Esophagus squamous epithelium (tissue), 5 donors: ENCODE results near the gene EDA. TPM values are rescaled to one million over a fixed set of nuclear protein-coding genes. Genes with fewer than 3 reads are reported as not detected.

Source experiments
- DNase-seq: peaks from one replicate; lab custom pipeline; 2025; lab: John Stamatoyannopoulos, UW
- H3K27ac ChIP-seq, 4 donors: fragments of 200-600 bp; sonication (generic); one replicate each; pipeline ENCODE4 v1.5.1; 2016 to 2019; ENCODE audit warnings: mild to moderate bottlenecking in 1 of 4
- H3K27me3 ChIP-seq, 4 donors: fragments of 200-600 bp; sonication (generic); 1 replicate in 3 of 4; 2 replicates in 1 of 4; pipeline versions ENCODE4 v1.5.1 to v1.6.0; 2017 to 2021; ENCODE audit warnings: antibody characterized with exemption in 1 of 4
- H3K36me3 ChIP-seq, 3 donors: fragments of 200-600 bp; sonication (generic); one replicate each; pipeline ENCODE4 v1.5.1; 2016 to 2019
- H3K4me1 ChIP-seq, 3 donors: fragments of 200-600 bp; sonication (generic); one replicate each; pipeline ENCODE4 v1.5.1; 2017 to 2019
- H3K4me3 ChIP-seq, 4 donors: fragments of 200-600 bp; sonication (generic); 1 replicate in 3 of 4; 2 replicates in 1 of 4; pipeline ENCODE4 v1.5.1; 2016 to 2019; ENCODE audit warnings: mild to moderate bottlenecking in 2 of 4, moderate library complexity in 1 of 4
- H3K9me3 ChIP-seq, 3 donors: fragments of 200-600 bp; sonication (generic); one replicate each; pipeline ENCODE4 v1.5.1; 2016 to 2019
- POLR2A ChIP-seq, 4 donors: fragments of 450-650 bp; IDR thresholded peaks; one replicate each; pipeline ENCODE4 v1.6.1; 2017; ENCODE audit warnings: antibody characterized with exemption in 4 of 4, mild to moderate bottlenecking in 4 of 4, moderate library complexity in 3 of 4
- WGBS, 2 donors: methylation state at CpG; one replicate each; pipeline ENCODE4 v1.1.5; 2018; 5-methylcytosine and 5-hydroxymethylcytosine counted together
- intact Hi-C: fragments of 100-400 bp; cut with DNase I; formaldehyde crosslinking; loops from one replicate; pipeline ENCODE4 v1.15.0; 2022
- total RNA-seq, 4 donors: library from RNA; depleted of rRNA; stranded (reverse); fragments of >200 nt; gene quantifications; one replicate each; pipeline ENCODE4 v1.1.0, GENCODE V29; 2016
- TF ChIP-seq, protein P1 (sequence below), 6 experiments: fragments of 450-650 bp in 4 of 6; fragments of 200-600 bp in 2 of 6; sonication (generic) in 2 of 6; IDR thresholded peaks; one replicate each; pipeline ENCODE4 v1.5.1; 2016 to 2019; ENCODE audit warnings: antibody characterized with exemption in 6 of 6, mild to moderate bottlenecking in 4 of 6, moderate library complexity in 4 of 6
- donor health status: DM: yes; HTN: yes; CAD: no.

The EDA gene
- total RNA-seq, 4 donors from 2014 or later, result 1.5 to 2.9 (median 2.4) TPM

DNA sequence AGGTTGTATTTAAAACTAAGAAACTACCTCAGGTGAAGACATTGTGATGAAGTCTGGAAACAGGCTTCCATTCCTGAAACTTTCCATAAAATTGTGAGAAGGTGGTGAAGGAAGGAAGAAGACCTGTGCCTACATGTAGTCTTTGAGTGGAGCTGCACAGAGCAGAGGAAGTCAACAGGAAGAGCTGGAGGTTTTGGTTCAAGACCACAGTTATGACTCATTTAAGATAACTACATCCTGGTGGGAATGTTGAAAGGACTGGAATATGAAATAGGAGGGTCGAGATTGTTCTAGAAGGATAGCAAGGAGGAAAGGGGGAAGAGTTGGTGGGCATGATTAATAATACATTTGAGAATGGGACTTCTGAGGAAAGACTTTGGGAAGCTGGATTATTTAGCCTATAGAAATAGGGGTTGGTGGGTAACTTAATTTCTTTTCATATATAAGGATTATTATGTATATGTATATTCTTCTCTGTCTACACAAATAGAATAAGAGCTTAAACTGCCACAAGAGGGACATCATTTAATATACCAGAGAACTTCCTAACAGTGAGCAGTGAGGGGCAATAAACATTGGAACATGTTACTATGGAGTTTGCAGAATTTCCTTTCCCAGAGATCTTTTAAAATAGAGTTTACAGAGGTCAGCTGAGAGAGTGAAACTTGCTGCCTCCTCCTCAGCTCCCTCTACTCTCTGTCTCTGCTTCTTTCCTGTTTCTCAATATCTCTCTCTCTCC lies 410.4 kb downstream of the EDA start:
- Histone ChIP-seq H3K4me3 (no peak overlapping the region), H3K27me3 (no peaks in the 10 kb centered on the region), H3K36me3 (no peaks in the 10 kb centered on the region), H3K4me1 (no peaks in the 10 kb centered on the region), H3K27ac (no peak overlapping the region), H3K9me3 (no peaks in the 10 kb centered on the region)
- WGBS, 2 donors, result 35 to 38% methylated on average over 1 of the region's 1 CpG
- no peak for TF ChIP-seq POLR2A (IDR thresholded peaks at IDR 0.05)
- TF ChIP-seq, protein P1, sequence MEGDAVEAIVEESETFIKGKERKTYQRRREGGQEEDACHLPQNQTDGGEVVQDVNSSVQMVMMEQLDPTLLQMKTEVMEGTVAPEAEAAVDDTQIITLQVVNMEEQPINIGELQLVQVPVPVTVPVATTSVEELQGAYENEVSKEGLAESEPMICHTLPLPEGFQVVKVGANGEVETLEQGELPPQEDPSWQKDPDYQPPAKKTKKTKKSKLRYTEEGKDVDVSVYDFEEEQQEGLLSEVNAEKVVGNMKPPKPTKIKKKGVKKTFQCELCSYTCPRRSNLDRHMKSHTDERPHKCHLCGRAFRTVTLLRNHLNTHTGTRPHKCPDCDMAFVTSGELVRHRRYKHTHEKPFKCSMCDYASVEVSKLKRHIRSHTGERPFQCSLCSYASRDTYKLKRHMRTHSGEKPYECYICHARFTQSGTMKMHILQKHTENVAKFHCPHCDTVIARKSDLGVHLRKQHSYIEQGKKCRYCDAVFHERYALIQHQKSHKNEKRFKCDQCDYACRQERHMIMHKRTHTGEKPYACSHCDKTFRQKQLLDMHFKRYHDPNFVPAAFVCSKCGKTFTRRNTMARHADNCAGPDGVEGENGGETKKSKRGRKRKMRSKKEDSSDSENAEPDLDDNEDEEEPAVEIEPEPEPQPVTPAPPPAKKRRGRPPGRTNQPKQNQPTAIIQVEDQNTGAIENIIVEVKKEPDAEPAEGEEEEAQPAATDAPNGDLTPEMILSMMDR (IDR thresholded peaks at IDR 0.05), result no peak
- no peak for DNase-seq
- intact Hi-C loops, result no loop called here

DNA sequence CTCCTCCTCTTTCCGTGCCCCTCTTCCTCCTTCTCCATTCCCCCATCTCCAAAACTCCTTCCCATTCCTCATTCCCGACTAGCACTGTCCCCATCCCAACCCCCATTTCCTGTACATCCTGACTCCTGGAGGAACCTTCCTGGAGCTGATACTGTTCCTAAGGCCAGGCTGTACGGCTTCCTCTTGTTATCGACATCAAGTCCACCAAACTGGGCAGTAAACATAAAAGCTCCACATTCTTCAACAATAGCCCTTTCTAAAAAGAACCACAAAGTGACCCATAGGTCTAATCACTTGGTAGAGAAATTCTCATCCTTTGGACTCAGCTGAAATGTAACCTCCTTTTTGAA lies 410.9 kb downstream of the EDA start:
- no peaks in the 10 kb centered on the region for H3K9me3 ChIP-seq
- no peaks in the 10 kb centered on the region for H3K36me3 ChIP-seq
- intact Hi-C loops, result no loop called here
- H3K4me3 ChIP-seq, result no peak overlapping the region
- WGBS, 2 donors, result 60 to 68% methylated on average over 4 of the region's 4 CpGs
- H3K27me3 ChIP-seq, result no peaks in the 10 kb centered on the region
- TF ChIP-seq POLR2A (IDR thresholded peaks at IDR 0.05), result no peak
- TF ChIP-seq, protein P1 (IDR thresholded peaks at IDR 0.05), result no peak
- no peak overlapping the region for H3K27ac ChIP-seq
- H3K4me1 ChIP-seq, result no peaks in the 10 kb centered on the region
- DNase-seq, result no peak

DNA sequence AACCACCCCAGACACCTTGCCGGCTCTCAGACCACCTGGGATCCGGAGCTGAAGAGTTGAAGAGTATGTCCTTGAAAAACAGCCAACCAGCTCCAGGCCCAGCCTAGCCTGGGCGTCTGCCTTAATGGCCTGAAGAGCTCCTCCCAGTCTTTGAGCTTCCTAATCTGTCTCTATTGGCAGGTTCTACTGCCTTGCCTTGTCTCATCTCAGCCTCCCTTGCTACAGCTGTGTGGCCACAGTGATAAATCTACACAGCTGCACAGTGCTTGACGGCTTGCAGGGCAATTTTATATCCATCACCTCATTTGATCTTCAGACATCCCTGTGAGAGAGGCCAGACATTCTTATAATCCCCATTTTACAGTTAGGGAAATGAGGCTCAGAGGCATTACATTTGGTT lies 413.9 kb downstream of the EDA start:
- Histone ChIP-seq H3K4me3 (no peak overlapping the region), H3K36me3 (no peaks in the 10 kb centered on the region), H3K4me1 (peaks cover 0 to 4% (median 0%) of the 10 kb centered on the region in 3 donors), H3K27me3 (no peaks in the 10 kb centered on the region), H3K9me3 (no peaks in the 10 kb centered on the region), H3K27ac (no peak overlapping the region)
- DNase-seq, result no peak
- TF ChIP-seq, protein P1 (IDR thresholded peaks at IDR 0.05), result no peak
- no peak for TF ChIP-seq POLR2A (IDR thresholded peaks at IDR 0.05)
- intact Hi-C loops, result loop anchor here (10.0 kb wide), 1 partner anchor 65 kb away; no protein-coding TSS in a partner anchor
- WGBS, 2 donors, result 47% methylated on average over 2 of the region's 4 CpGs; no CpG with 5 or more reads in 1 of the 2 donors

DNA sequence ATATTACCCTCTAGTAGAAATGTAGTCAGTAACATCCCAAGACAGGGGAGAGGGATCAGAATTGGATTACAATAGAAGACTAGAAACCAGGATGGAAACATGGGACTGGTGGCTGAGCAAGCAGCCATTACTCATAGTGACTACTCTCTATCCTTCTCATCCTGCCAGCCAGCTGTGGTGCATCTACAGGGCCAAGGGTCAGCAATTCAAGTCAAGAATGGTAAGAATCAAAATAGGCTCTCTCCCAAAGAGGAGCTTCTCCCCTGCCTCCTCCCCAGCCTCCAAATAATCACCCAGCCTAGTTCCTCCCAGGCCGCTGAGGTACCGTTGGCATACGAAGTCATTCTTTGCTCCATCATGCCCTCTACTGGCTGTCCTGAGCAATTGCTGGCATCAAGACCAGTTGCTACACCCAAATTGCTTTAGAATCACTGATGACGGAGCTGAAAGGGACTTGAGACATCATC lies 414.4 kb downstream of the EDA start:
- no peaks in the 10 kb centered on the region for H3K27me3 ChIP-seq
- no peaks in the 10 kb centered on the region for H3K9me3 ChIP-seq
- intact Hi-C loops, result loop anchor here (10.0 kb wide), 1 partner anchor 64 kb away; no protein-coding TSS in a partner anchor
- DNase-seq, result no peak
- no peak for TF ChIP-seq POLR2A (IDR thresholded peaks at IDR 0.05)
- TF ChIP-seq, protein P1 (IDR thresholded peaks at IDR 0.05), result peak in 5 of 6 experiments; percentile 43 to 64 (median 57)
- H3K4me1 ChIP-seq, result peaks cover 0 to 4% (median 0%) of the 10 kb centered on the region in 3 donors
- H3K36me3 ChIP-seq, result no peaks in the 10 kb centered on the region
- no peak overlapping the region for H3K4me3 ChIP-seq
- WGBS, 2 donors, result 17 to 20% methylated on average over 1 to 4 of the region's 4 CpGs
- no peak overlapping the region for H3K27ac ChIP-seq

DNA sequence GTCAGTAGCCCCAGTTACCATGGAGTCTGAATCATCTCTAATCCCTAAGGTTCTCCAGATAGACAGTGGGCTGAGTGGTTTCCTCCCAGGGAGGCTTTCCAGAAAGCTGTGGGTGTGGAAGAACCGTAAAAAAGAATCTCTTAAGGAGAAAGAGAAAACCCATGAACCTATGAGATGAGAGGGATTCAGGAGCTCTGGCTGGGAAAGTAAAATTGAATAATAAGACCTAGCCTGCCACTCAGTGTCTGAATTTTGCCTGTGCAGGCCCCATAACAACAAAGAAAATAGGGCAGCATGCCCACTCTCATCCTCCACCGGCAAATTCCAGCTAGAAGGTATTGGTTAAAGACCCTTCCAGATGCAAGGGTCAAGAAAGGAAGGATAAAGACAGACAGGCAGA lies 416.9 kb downstream of the EDA start:
- DNase-seq, result no peak
- 44 to 60% methylated on average over 1 to 2 of the region's 2 CpGs for WGBS, 2 donors
- intact Hi-C loops, result loop anchor here (10.0 kb wide), 1 partner anchor 62 kb away; no protein-coding TSS in a partner anchor

More for the DNA sequence above, 416.9 kb downstream of the EDA start:
- TF ChIP-seq POLR2A (IDR thresholded peaks at IDR 0.05), result no peak
- TF ChIP-seq, protein P1 (IDR thresholded peaks at IDR 0.05), result no peak
- Histone ChIP-seq H3K4me3 (no peak overlapping the region), H3K27me3 (no peaks in the 10 kb centered on the region), H3K4me1 (peaks cover 0 to 4% (median 0%) of the 10 kb centered on the region in 3 donors), H3K27ac (no peak overlapping the region), H3K9me3 (no peaks in the 10 kb centered on the region), H3K36me3 (no peaks in the 10 kb centered on the region)
